HuH-7.5 (cell line): ENCODE data around the gene S100A8.
"Not testable (repeated sequence)": the region's sequence is repeated elsewhere in the genome, so short reads cannot be mapped to it uniquely, and the experiment has no call there.

Source experiments
- DNase-seq: peaks from one replicate; pipeline ENCODE4 v3.0.0; 2011; ENCODE audit warnings: low spot score

Gene S100A8

DNA sequence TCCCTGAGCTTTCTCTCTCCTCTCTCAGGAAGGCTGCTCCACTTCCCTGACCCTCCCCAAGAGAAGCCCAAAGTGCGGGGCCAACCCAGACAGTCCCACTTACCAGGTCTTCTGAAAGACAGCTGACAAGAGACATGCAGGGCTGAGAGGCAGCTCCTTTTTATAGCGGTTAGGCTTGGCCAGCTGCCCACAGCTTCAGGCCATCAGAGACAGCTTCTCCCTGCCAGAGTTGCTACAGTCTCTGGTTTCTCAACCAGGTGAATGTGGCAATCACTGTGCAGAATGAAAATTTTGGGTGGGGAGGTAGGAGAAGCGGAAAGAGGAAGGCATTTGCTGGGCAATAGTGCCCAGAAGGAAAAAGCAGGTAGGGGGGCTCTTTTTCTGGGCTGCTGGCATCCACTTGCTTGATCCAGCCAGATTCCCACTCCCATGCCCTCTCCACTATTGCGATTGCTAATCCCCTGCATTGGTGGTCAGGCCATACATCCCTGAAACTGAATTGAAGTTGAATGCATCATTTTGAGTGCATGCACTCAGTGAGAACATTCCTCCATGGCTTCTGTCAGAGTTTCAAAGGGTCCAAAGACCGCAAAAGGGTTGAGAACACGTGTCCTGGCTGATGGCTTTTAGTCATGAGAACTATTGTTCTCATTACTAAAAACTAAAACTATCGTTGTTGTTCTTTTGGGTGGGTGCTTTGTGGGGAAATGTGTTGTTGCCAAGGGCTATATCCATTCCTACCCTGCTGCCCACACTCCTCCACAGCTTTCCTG is at the start of gene S100A8:
S100A8 (minus strand) TSS at position 136 of the 773 bp plus-strand sequence. CDS start 538 bp downstream, outside the sequence.
- DNase-seq, result no peak

- DNase-seq, result no peak
These were observed 48.4 kb upstream of the S100A8 start for GRCh38 chr1:153439273-153439672.

GRCh38 chr1:153438599-153438998 is 47.7 kb upstream of the S100A8 start:
- no peak for DNase-seq

- no peak for DNase-seq
These were observed 46.4 kb upstream of the S100A8 start for GRCh38 chr1:153437236-153437635.

- no peak for DNase-seq
These were observed 44.0 kb upstream of the S100A8 start for GRCh38 chr1:153434746-153435455.

DNA sequence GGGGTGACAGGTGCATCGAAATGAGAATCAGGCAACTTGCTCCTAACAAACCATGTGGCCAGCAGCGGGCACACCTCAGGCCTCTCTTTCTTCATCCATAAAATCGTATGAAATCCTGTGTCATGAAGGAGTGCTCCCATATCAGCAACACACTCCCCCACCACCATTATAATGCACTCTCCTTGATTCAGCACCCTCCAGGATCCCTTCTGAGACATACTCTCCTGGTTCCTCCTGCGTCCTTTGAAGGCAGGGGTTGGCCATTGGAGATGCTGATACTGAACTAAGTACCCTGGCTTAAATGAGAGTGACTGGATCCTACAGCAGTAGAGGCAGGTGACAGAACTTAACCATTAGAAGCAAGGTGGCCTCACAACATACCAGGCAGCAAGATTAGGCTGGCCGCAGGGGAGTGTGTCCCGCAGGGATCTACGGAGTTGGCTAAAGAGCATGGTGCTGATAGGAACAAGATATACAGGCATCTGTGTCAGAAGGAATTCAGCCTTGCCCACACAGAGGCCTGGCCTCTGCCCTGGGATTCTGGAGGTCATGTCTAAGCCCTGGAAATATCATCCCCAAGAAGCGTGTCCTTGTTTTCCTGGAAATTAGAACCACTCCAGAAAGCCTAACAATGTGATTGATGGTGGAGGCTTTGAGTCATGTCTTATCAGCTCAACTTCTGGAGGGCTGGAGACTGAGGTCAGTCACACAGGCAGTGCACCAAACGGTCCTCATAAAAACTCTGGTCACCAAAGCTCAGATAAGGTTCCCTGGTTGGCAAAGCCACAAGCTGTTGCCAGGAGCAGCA is 42.2 kb upstream of the S100A8 start:
- DNase-seq, result no peak

DNA sequence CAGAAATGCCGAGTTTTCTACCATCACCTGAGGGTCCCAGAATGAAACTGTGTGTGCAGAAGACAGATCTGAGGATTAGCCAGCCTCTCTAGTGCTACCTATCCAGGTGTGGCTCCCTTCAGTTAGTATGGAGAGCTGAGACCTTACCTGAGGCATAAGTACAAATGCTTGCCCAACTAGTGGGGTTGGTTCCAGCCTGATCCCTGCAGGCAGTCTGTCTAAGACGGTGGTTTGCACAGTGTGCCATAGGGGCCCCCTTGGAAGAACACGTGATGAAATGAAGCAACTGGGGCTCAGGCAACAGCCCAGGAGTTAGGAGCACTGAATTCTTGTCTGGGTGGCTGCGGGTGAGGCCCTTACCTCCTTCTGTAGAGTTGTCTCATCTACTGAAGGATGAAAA is 41.1 kb upstream of the S100A8 start:
- no peak for DNase-seq

- no peak for DNase-seq
These were observed 40.6 kb upstream of the S100A8 start for GRCh38 chr1:153431427-153431826.

- no peak for DNase-seq
These were observed 40.1 kb upstream of the S100A8 start for GRCh38 chr1:153431002-153431401.

DNA sequence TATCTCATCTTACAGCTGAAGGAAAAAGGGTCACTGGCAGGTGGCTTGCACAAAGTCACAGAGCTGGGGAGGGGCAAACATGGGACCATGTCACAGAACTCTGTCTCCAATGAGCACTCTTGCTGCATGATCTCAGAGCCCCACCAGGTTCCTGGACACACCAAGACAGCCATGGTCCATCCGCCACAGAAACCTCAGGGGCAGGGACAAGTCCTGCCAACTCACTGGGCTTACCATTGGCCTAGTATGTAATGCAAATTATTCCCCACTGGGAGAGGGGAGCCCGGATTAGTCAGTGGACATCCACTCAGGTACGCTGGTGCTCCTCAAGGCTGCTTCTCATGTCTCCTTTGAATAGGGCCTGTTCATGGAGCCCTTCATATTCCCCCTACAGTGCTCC is 39.7 kb upstream of the S100A8 start:
- no peak for DNase-seq

GRCh38 chr1:153430166-153430553 is 39.3 kb upstream of the S100A8 start:
- no peak for DNase-seq

GRCh38 chr1:153429266-153430165 is 38.6 kb upstream of the S100A8 start:
- no peak for DNase-seq

DNA sequence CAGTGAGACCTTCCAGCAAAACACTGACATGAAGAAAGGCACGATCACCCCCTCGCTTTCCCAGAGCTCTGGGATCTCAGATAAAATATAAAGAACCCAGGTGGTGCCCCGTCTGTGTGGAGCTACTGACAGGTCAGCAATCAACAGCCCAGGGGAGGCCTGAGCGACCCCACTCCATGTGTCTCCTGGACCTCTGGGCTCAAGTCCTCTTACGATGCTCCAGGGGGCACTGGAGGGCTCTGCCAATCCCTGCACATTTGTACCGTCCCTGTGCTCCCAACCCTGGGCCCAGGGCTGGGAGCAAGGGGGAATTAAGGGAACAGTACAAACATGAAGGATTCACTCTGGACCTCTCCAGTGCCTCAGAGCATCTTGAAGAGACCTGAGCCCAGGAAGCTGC is 37.9 kb upstream of the S100A8 start:
- no peak for DNase-seq

DNA sequence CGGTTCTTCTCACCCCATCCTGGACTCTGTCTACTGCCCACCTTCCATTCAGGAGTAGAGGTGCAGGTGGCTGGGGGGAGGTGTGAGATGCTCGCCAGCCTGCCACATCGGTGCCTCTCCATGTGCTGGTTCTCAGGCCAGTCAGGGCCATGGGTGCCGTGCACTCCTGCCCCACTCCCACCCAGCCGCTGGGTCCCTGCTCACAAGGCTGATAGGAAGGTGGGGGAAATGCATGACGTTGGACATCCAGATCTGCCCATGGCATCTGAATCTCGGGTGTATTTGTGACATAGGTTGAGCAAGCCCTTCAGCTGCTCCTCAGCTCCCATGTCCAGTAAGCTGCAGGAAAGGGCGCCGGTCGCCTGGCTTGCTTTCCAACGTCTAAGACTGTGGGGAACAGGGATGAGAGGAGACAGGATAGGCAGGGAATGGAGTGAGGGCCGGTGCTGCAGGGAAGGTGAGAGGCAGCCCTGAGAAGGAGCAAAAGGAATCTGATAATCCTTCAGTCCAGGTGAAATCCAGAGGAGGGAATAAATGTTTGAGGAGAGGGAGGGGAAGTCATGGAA is 37.3 kb upstream of the S100A8 start:
- no peak for DNase-seq

DNA sequence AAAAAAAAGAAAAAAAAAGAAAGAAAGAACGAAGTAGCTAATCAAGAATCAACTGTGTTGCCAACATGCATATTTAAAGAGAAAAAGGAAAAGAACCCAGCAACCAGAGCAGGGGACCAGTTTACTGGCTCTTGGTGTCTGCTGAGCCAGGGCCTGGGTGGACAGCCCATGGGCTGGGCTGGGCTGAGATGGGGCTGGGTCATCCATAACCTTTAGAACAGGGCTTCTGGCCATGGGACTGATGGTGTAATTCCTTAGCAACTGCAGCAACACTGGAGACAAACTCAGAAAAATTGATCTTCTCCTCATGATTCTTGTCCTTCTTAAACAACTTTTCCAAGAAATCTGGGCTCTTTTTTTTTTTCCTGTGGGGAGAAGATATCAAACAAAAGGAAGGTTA is 35.9 kb upstream of the S100A8 start:
- DNase-seq, result no peak

DNA sequence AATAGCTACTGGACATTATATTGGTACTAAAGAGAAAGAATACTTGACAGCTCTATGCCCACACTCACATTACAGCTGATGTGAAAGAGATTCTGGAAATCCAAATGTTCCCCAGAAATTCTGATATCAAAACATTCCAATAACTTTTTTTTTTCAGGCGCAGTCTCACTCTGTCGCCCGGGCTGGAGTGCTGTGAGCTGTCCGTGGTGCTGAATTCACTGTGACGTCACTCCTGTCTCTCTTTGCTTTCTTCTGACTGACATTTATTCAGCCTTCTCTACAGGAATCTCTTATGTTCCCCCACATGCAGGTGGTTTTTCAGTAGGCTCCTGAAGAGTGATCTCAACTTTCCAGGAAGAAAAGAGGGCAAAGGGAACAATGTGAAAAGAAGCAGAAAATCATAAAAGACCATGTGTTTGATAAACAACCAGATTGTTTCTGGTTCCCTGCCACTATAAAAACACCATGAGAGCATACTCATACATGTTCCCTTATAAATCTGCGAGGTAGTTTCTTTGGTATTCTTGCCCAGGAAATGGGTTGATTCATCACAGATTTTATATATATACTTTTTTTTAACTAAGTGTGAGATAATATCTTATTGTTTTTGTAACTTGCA is 31.7 kb upstream of the S100A8 start:
- DNase-seq, result peak; percentile 38

DNA sequence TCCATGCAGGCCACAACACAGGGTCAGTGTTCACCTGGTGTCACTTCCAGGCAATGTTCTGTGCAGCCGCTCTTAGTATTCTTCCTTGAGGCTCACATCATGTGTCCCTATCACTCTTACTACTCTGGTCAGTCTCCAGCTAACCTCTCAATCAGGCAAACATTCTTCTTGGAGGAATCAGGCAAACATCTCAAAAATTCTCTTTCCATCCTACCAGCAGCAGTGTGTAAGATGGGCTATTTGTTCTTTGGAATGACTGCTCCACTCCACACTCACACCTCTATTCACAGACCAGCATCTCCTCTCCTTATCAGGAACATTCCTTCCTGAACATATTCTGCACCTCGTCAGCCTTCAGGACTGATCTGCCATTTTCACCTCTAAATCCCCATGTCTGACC is 29.4 kb upstream of the S100A8 start:
- no peak for DNase-seq

- not testable (repeated sequence) for DNase-seq
These were observed 28.5 kb upstream of the S100A8 start for GRCh38 chr1:153419436-153419793.

DNA sequence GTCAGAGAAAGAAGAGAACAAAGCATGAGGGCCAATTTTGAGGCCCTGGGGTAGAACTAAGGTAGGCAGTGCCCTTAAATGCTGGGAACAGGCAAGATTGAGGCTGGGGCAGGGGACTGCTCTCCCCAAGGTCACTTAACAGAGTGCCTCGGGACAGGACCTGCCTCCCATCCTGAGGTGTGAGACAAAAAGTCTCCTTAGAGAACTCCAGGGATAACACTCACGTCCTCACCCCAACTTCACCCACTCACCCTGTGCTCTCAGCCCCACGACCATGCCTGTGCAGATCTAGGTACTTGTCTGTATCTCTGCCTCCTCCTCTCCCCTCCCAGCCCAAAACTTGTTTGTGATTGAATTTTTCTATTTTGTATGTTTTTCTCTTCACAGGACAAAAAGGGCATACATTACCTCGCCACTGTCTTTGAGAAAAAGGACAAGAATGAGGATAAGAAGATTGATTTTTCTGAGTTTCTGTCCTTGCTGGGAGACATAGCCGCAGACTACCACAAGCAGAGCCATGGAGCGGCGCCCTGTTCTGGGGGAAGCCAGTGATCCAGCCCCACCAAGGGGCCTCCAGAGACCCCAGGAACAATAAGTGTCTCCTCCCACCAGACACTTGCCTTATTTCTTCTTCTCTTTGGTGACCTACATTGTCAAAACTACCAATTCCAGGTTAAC is 28.0 kb upstream of the S100A8 start:
- not testable (repeated sequence) for DNase-seq

DNA sequence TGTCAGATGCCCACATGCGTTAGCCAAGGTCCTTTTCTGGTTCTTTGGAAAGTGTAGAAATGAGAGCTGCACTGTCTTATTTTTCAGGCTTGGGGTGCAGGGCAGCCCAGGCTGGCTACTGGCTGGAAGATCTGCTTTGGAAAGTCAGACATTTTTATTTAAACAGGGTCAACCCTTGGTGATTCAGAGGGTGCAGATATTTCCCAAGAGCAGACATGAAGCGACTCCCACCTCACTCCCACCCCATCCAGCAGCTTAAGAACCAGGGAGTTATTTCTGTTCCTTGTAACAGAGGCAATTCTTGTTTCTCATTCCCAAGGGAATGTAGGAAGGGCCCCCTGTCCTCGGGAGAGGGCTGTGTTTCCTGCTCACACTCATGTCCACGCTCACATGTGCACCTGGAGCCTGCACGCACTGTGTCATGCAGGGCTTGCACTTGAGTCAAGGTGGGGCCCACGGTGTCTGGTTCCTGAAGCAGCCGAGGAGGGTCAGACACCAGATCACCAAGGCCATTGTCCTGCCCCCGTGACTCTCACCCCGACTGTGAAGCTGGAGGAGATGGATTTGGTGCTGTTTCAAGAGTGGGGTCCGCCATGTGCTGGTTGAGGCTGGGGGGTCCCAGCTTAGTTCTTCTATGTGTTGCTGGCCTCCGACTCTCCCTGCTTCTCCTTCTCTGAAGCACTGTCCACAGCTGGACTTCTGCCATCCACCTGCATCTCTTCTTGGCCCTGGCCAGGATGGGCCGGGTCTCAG is 26.4 kb upstream of the S100A8 start:
- no peak for DNase-seq
